DOHH2 (cell line): Measurements from ENCODE around the gene PRAMEF5.
"Not testable (repeated sequence)": the region's sequence is repeated elsewhere in the genome, so short reads cannot be mapped to it uniquely, and the experiment has no call there.

Experiments
- CTCF ChIP-seq: fragments of 200-600 bp; sonication (generic); IDR thresholded peaks from one replicate; pipeline ENCODE4 v1.5.1; 2014; ENCODE audit warnings: antibody characterized with exemption, mild to moderate bottlenecking, low read depth, low read length; ENCODE audit not compliant: poor library complexity, severe bottlenecking
- EZH2phosphoT487 ChIP-seq: fragments of 200-600 bp; sonication (generic); IDR thresholded peaks from 2 replicates; pipeline ENCODE4 v1.6.1; 2017; ENCODE audit warnings: borderline replicate concordance, mild to moderate bottlenecking, antibody characterized with exemption, low read length, moderate library complexity, mixed read lengths

DNA sequence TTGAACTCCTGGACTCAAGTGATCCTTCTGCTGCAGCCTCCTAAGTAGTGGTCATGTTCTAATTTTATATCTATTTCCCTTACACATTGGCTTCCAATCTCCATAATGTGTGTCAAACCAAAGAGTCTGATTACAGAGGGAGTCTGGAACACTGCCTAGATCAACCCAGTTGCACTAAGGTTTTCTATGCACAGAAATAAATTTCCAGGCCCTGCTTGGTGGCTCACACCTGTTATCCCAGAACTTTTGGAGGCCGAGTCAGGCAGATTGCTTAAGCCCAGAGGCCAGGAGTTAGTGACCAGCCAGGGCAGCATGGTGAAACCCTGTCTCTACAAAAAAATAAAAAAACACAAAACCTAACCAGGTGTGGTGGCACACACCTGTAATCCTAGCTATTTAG, 19.9 kb upstream of the PRAMEF5 start:
- TF ChIP-seq CTCF, EZH2phosphoT487: not testable (repeated sequence)
